Adipocyte (in vitro differentiated cells): Measurements from ENCODE around the gene DCK.
"Not testable (repeated sequence)": the region's sequence is repeated elsewhere in the genome, so short reads cannot be mapped to it uniquely, and the experiment has no call there.

Experiments
- DNase-seq: peaks from one replicate; pipeline ENCODE4 v3.0.0-alpha.2; 2015; ENCODE audit warnings: low read depth
- H3K27me3 ChIP-seq: replicated peaks from 2 replicates; pipeline ENCODE4 v1.7.0; 2013; ENCODE audit warnings: mild to moderate bottlenecking, low read length, moderate library complexity; ENCODE audit not compliant: control insufficient read depth, insufficient read depth
- H3K36me3 ChIP-seq: 2 replicates; pipeline ENCODE4 v1.7.0; 2013; ENCODE audit warnings: low read length, mild to moderate bottlenecking, moderate library complexity; ENCODE audit not compliant: control insufficient read depth, insufficient read depth, severe bottlenecking
- H3K4me1 ChIP-seq: 2 replicates; pipeline ENCODE4 v1.7.0; 2013; ENCODE audit warnings: mild to moderate bottlenecking, low read length, moderate library complexity; ENCODE audit not compliant: control insufficient read depth, insufficient read depth
- H3K4me3 ChIP-seq: 2 replicates; pipeline ENCODE4 v1.7.0; 2013; ENCODE audit warnings: mild to moderate bottlenecking, low read length, moderate library complexity
- H3K9ac ChIP-seq: 2 replicates; pipeline ENCODE4 v1.7.0; 2013; ENCODE audit warnings: mild to moderate bottlenecking, low read length, moderate library complexity
- H3K9me3 ChIP-seq: 2 replicates; pipeline ENCODE4 v1.7.0; 2013; ENCODE audit warnings: mild to moderate bottlenecking, low read length, moderate library complexity; ENCODE audit not compliant: control insufficient read depth

The DCK gene

DNA sequence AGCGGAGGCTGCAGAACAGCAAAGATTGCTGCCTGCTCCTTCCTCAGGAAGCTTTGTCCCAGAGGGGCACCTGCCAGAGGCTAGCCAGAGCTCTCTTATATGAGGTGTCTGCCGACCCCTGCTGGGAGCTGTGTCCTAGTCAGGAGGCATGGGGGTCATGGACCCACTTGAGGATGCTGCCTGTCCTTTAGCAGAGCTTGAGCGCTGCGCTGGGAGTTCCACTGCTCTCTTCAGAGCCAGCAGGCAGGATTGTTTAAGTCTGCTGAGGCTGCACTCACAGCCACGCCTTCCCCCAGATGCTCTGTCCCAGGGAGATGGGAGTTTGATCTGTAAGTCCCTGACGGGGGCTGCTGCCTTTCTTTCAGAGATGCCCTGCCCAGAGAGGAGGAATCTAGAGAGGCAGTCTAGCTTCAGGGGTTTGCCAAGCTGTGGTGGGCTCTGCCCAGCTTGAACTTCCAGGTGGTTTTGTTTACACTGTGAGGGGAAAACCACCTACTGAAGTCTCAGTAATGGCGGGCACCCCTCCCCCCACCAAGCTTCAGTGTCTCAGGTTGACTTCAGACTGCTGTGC lies 10.9 kb downstream of the DCK start:
- Histone ChIP-seq H3K27me3 (no peaks in the 10 kb centered on the region), H3K36me3 (no peaks in the 10 kb centered on the region), H3K9ac (no peak overlapping the region), H3K4me1 (peaks cover 5% of the 10 kb centered on the region), H3K4me3 (no peak overlapping the region), H3K9me3 (no peaks in the 10 kb centered on the region)
- no peak for DNase-seq

DNA sequence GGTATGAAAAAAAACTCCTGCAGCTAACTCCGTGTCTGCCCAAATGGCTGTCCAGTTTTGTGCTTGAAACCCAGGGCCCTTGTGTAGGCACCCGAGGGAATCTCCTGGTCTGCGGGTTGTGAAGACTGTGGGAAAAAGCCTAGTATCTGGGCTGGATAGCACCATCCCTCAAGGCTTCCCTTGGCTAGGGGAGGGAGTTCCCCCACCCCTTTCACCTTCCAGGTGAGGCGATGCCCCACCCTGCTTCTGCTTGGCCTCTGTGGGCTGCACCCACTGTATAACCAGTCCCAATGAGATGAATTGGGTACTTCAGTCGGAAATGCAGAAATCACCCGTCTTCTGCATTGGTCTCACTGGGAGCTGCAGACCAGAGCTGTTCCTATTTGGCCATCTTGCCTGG lies 11.6 kb downstream of the DCK start:
- H3K27me3 ChIP-seq, DNase-seq, H3K9ac ChIP-seq, H3K9me3 ChIP-seq, H3K4me3 ChIP-seq, H3K36me3 ChIP-seq: not testable (repeated sequence)
- H3K4me1 ChIP-seq, result peaks cover 11% of the 10 kb centered on the region

DNA sequence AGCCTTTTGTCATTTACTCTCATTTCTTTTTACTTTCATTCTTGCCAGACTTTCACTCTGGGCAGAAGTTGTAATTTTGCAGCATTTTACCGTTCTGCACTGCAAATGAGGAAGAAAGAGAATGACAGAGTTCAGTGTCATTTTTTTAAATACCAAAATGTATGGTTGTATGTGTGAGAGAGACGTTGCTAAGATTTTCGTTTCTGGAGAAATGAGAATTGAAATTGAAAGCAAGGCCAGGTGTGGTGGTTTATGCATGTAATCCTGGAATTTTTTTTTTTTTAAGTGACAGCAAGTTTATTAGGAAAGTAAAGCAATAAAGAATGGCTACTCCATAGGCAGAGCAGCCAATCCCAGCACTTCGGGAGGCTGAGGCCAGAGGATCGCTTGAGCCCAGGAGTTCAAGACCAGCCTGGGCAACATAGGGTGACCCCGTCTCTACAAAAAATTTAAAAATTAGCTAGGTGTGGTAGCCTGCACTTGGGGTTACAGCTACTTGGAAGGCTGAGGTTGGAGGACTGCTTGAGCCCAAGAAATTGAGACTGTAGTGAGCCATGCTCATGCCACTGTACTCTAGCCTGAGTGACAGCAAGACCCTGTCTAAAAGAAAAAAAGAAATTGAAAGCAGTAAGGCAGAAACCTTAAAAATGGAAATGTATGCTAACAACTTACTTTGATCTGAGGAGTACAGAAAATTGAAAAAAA lies 12.9 kb downstream of the DCK start:
- H3K4me1 ChIP-seq, result peaks cover 11% of the 10 kb centered on the region
- H3K9me3 ChIP-seq, result no peaks in the 10 kb centered on the region
- DNase-seq, result no peak
- no peak overlapping the region for H3K9ac ChIP-seq
- H3K4me3 ChIP-seq, result no peak overlapping the region
- H3K36me3 ChIP-seq, result no peaks in the 10 kb centered on the region
- no peaks in the 10 kb centered on the region for H3K27me3 ChIP-seq

DNA sequence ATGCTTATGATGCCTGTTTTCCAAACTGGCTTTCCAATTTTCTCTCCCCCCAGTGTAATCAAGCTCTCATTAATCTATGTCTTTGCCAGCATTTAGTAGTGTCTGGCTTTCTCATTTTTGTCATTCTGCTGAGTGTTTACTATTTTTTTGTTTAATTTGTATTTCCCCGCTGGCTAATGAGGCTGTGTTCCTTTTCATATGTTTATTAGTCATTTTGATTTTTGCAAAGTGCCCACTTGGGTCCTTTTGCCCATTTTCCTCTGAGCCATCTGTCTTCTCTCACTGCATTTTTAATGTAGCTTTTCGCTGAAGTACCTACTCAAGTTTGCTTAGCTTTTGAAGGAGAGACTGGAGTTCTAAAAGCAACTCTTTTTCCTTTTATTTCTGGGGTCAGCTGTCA lies 14.7 kb downstream of the DCK start:
- Histone ChIP-seq H3K4me3 (no peak overlapping the region), H3K27me3 (no peaks in the 10 kb centered on the region), H3K9ac (no peak overlapping the region), H3K36me3 (no peaks in the 10 kb centered on the region), H3K9me3 (no peaks in the 10 kb centered on the region), H3K4me1 (peaks cover 11% of the 10 kb centered on the region)
- no peak for DNase-seq

DNA sequence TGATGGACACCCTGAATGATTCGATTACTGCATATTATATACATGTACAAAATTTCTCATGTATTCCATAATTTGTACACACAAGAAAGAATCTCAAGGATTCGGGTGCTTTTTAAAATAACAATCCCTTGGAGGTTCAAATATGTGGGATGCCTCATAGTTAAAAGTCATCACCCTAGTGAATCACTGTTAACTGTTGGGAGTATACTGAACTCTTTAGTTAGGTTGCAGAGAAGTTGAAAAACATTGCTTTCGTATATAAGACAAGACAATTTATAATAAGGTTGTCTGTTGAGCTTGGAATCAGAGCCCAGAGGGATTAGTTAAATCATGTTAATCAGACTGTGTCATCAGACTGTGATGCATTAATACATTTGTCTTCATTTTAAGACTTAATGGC lies 15.6 kb downstream of the DCK start:
- no peak overlapping the region for H3K4me3 ChIP-seq
- peak; percentile 16 for DNase-seq
- H3K36me3 ChIP-seq, result no peaks in the 10 kb centered on the region
- H3K4me1 ChIP-seq, result peaks cover 11% of the 10 kb centered on the region
- no peaks in the 10 kb centered on the region for H3K9me3 ChIP-seq
- no peaks in the 10 kb centered on the region for H3K27me3 ChIP-seq
- H3K9ac ChIP-seq, result no peak overlapping the region

DNA sequence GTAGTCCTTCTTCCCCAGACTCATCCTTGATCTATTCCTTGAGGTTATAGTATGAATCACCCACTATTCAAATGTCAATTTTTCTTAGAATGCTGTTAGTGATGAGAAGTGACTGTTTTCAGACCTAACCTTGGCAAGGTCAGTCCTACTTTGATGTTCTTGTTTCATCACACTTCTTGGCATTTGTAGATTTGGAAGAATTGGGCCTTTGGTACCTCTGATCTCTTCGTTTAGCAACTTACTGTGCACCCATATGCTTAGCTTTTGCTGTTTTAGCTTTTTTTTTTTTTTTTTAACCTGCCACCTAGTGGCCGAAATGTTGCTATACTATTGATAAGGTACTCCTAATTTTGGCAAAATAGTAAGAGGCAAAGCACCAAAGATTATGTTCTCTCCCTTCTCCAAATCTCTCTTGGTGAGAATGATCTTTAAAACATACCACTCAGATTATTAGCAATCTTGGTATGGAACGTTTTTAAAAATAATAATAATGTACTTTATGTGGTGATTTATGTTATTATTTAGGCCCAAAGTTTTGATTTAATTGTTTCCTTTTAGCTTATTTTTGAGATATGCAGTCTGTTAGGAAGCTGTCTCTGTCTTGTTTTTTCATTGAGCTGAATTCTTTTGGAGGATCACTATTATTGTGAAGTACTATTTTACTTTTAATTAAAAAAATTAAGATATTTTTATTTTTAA lies 16.6 kb downstream of the DCK start:
- H3K9me3 ChIP-seq, result no peaks in the 10 kb centered on the region
- peak; percentile 85 for DNase-seq

DNA sequence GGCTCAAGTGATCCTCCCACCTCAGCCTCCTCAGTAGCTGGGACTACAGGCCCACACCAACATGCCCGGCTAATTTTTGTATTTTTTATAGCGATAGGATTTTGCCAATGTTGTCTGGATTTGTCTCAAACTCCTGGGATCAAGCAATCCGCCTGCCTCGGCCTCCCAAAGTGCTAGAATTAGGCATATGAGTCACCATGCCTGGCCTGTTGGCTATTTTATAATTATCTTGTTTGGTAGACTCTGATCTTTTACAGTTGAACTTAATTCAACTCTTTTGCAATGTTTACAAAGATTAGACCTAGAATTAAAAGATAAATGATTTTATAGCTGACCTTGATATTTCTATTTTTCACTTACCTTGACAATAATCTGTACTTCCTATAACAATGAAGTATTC lies 18.0 kb downstream of the DCK start:
- no peaks in the 10 kb centered on the region for H3K27me3 ChIP-seq
- no peak for DNase-seq

More for the DNA sequence above, 16.6 kb downstream of the DCK start:
- Histone ChIP-seq H3K4me1 (peaks cover 11% of the 10 kb centered on the region), H3K4me3 (no peak overlapping the region), H3K27me3 (no peaks in the 10 kb centered on the region), H3K36me3 (no peaks in the 10 kb centered on the region), H3K9ac (no peak overlapping the region)

DNA sequence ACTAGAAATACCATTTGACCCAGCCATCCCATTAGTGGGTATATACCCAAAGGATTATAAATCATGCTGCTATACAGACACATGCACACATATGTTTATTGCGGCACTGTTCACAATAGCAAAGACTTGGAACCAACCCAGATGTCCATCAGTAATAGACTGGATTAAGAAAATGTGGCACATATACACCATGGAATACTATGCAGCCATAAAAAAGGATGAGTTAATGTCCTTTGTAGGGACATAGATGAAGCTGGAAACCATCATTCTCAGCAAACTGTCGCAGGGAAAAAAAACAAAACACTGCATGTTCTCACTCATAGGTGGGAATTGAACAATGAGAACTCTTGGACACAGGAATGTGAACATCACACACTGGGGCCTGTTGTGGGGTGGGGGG lies 23.9 kb downstream of the DCK start:
- DNase-seq, H3K27me3 ChIP-seq, H3K4me3 ChIP-seq, H3K4me1 ChIP-seq, H3K36me3 ChIP-seq, H3K9ac ChIP-seq, H3K9me3 ChIP-seq: not testable (repeated sequence)

More for the DNA sequence above, 18.0 kb downstream of the DCK start:
- no peak overlapping the region for H3K9ac ChIP-seq
- no peak overlapping the region for H3K4me3 ChIP-seq
- no peaks in the 10 kb centered on the region for H3K36me3 ChIP-seq
- peaks cover 11% of the 10 kb centered on the region for H3K4me1 ChIP-seq
- no peaks in the 10 kb centered on the region for H3K9me3 ChIP-seq

DNA sequence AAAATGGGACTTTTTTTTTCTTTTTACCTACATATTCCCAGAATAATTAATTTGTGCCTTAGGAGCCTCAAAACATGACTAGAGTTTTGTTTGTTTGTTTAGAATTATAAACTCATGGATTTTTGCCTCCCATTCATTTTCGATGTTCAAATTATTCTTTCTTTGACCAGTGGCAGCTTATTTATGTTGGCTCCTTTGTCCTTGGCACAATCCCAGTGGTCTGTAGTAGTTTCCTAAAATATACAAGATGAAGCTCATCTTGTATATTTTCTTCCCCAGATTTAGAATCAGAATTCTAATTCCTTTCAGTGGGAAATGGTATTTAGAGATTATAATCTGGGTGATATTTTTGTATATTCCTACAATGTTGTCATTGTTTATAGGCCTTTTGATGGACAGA lies 27.2 kb downstream of the DCK start:
- no peak overlapping the region for H3K9ac ChIP-seq
- H3K36me3 ChIP-seq, result no peaks in the 10 kb centered on the region

DNA sequence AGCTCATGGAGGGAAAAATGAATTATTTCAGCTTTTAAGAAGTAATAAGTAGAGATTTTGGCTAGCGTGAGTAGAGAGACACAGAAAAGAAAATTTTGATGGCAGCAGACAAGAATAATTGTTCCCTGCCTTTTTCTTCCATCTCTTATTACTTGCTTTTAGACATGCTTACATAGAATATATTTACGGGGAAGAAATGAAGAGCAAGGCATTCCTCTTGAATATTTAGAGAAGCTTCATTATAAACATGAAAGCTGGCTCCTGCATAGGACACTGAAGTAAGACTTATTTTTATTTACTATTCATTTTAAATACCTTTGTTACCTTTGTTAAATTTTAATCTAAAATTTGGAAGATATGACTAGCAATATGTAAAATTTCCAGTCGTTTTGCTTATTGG lies 32.2 kb downstream of the DCK start:
- no peak for DNase-seq
- H3K36me3 ChIP-seq, result no peaks in the 10 kb centered on the region

More for the DNA sequence above, 27.2 kb downstream of the DCK start:
- Histone ChIP-seq H3K27me3 (no peaks in the 10 kb centered on the region), H3K4me3 (no peak overlapping the region), H3K4me1 (peaks cover 9% of the 10 kb centered on the region), H3K9me3 (no peaks in the 10 kb centered on the region)
- no peak for DNase-seq

DNA sequence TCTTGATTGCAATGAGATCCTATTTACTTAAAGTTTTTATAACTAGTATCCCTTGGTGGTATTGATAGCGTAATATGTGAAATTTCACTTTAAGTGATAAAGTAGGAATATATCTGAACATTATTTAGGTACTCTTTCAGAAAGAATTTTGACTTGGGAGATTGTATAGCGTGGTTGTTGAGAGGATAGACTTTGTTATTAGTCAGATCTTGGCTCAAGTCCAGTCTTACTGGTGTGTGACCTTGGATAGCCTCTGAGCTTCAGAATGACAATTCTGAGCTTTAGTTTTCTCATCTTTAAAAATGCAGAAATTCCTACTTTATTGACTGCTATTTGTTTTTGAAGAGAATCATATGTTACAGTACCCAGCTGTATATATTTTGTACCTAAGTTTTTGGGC lies 32.6 kb downstream of the DCK start:
- DNase-seq, result peak; percentile 80
- Histone ChIP-seq H3K4me3 (peak overlapping the region; percentile 40), H3K27me3 (no peaks in the 10 kb centered on the region), H3K9me3 (no peaks in the 10 kb centered on the region), H3K9ac (no peak overlapping the region), H3K4me1 (peaks cover 20% of the 10 kb centered on the region), H3K36me3 (no peaks in the 10 kb centered on the region)

More for the DNA sequence above, 32.2 kb downstream of the DCK start:
- H3K27me3 ChIP-seq, result no peaks in the 10 kb centered on the region
- H3K4me1 ChIP-seq, result peaks cover 20% of the 10 kb centered on the region
- peak overlapping the region; percentile 40 for H3K4me3 ChIP-seq
- H3K9ac ChIP-seq, result no peak overlapping the region
- H3K9me3 ChIP-seq, result no peaks in the 10 kb centered on the region
